Cardiac fibroblast (primary cell): Measurements from ENCODE around the gene DZANK1.
"Not testable (repeated sequence)": the region's sequence is repeated elsewhere in the genome, so short reads cannot be mapped to it uniquely, and the experiment has no call there.

Experiments
- DNase-seq, 2 donors: peaks; one replicate each; pipeline versions ENCODE4 v3.0.0 to v3.0.0-alpha.2; 2010; ENCODE audit warnings: low read depth in 2 of 2
- H3K4me3 ChIP-seq, 2 donors: replicated peaks in 1 of 2; 1 replicate in 1 of 2; 2 replicates in 1 of 2; pipeline ENCODE4 v1.5.1; 2011; ENCODE audit warnings: low read depth in 2 of 2, low read length in 2 of 2, mild to moderate bottlenecking in 2 of 2, moderate library complexity in 1 of 2
- TF ChIP-seq, protein P1 (sequence below): IDR thresholded peaks from one replicate; pipeline ENCODE4 v1.5.1; 2011; ENCODE audit warnings: low read depth, mild to moderate bottlenecking, low read length, inconsistent platforms

DZANK1 gene

DNA sequence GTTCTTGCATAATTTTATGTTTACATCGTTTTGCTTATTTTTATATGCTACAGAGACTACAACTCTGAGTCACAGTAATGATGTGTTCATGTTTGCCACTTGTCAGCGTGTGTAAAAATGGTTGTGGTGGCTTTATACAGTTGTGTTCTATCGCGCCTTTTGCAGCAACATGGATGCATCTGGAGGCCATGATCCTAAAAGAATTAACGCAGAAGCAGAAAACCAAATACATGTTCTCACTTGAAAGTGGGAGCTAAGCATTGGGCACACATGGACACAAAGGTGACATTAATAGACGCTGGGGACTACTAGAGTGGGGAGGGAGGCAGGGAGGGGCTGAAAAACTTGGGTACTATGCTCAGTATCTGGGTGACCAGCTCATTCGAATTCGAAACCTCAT is 39.9 kb upstream of the DZANK1 start:
- H3K4me3 ChIP-seq: peak overlapping the region; percentile 82 to 97
- no peak for DNase-seq
- TF ChIP-seq, protein P1, sequence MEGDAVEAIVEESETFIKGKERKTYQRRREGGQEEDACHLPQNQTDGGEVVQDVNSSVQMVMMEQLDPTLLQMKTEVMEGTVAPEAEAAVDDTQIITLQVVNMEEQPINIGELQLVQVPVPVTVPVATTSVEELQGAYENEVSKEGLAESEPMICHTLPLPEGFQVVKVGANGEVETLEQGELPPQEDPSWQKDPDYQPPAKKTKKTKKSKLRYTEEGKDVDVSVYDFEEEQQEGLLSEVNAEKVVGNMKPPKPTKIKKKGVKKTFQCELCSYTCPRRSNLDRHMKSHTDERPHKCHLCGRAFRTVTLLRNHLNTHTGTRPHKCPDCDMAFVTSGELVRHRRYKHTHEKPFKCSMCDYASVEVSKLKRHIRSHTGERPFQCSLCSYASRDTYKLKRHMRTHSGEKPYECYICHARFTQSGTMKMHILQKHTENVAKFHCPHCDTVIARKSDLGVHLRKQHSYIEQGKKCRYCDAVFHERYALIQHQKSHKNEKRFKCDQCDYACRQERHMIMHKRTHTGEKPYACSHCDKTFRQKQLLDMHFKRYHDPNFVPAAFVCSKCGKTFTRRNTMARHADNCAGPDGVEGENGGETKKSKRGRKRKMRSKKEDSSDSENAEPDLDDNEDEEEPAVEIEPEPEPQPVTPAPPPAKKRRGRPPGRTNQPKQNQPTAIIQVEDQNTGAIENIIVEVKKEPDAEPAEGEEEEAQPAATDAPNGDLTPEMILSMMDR: no peak

DNA sequence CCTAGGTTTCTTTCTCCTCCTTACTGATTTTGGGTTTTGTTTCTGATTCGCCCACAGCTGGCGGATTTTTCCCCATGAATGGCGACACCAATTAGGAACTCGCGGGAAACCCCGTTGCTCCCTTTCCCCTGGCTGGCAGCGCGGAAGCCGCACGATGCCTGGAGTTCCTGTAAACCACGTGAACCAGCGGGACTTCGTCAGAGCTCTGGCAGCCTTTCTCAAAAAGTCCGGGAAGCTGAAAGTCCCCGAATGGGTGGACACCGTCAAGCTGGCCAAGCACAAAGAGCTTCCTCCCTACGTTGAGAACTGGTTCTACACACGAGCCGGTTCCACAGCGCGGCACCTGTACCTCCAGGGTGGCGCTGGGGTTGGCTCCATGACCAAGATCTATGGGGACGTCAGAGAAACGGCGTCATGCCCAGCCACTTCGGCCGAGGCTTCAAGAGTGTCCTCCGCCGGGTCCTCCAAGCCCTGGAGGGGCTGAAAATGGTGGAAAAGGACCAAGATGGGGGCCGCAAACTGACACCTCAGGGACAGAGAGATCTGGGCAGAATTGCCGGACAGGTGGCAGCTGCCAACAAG is 37.7 kb upstream of the DZANK1 start:
- H3K4me3 ChIP-seq: no peak overlapping the region
- TF ChIP-seq, protein P1: no peak
- peak; percentile 57 to 75 for DNase-seq

DNA sequence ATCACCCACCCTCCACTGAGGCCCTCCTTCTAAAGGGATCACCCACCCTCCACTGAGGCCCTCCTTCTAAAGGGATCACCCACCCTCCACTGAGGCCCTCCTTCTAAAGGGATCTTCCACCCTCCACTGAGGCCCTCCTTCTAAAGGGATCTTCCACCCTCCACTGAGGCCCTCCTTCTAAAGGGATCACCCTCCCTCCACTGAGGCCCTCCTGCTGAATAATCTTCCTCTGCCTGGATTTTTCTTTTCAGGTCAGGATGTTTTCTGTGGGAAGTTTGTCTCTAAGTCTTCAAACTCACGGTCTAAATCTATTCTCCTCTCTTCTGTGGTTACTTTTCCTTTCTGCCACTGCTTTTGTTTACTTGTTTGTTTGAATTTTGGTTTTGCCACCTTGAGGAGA is 34.8 kb upstream of the DZANK1 start:
- not testable (repeated sequence) for DNase-seq, H3K4me3 ChIP-seq

DNA sequence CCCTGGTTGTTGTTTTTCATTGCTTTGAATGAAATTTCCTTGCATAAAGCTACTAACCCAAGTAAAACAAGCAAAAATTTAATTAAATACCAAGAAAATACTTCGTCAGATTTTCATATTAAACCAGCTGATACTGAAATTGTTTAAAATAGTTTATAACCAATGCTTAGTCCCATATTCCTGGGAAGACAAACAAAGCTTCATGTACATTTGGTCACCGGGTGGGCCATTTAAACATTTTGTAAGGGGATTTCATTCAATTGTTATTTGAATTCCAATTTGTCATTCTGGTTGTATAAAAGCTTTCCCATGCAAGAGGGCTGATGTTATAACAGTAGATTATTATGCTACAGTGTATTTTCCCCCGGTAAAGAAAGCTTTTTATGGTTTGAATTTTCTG is 30.8 kb upstream of the DZANK1 start:
- no peak overlapping the region for H3K4me3 ChIP-seq
- TF ChIP-seq, protein P1: no peak
- no peak for DNase-seq

DNA sequence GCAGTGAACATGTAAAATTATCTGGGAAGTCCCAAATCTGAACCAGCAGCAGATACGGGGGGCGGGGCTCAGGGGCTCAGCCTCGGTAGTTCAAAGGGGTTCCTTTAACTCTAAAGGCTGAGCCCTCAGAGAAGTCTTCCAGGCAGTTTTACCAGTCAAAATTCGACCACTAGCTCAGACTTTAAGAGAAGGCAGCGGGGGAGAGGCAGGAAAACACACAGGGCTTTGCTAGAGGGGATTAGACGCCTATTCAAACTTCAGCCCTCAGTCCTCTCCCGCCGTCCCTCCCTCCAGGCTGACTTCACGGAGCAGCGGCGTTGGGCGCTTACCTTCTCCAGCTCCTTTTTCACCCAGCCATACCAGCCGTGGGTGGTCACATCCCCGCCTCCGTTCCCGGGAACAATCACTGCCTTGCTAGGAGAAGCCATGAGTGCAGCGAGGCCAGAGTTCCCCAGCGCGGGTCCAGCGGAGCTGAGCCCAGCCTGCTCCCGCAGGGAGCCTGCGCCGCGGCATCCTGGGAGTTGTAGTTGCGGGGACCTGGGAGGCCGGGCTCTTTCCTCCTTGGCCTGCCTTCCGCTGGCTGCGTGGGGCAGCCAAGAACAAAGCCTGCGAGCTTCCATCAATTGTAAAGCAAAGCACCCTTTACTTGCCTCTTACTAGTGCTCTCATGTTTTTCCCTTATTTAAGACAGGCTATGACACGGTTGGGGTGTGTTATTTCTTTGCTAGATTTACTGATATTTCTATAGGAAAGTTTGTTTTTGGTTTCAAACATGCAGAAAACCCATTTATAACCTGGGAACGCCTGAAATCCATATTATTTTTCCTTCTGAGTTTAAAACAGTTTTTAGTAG is 30.1 kb upstream of the DZANK1 start, which contains the start of gene RBBP9:
TSS of gene RBBP9 (minus strand) at position 486 of the 853 bp plus-strand sequence. CDS start at position 428, 58 bp downstream.
- DNase-seq: peak; percentile 81 to 87
- H3K4me3 ChIP-seq: peak within 1 kb of the TSS; percentile 88 to 98
- TF ChIP-seq, protein P1: no peak

DNA sequence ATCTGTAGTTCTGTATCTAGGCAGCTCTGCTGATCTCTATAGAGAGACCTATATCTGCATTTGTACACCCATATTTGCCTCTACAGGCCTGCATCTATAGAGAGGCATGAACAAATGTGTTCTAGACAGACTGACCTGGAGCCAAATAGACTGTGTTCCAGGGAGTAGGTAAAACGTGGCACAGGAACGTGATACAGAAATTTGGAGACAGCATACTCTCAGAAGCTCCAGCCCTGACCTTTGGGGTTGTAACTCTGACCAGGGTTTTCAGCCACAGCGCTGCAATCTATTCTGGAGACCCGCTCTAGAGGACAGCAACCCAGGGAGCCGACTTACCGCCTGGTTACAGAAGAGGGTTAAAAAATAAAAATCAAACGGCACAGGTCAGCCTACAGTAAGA is 29.2 kb upstream of the DZANK1 start:
- TF ChIP-seq, protein P1: no peak
- DNase-seq: peak in 1 of 2 donors; percentile 11
- H3K4me3 ChIP-seq: peak overlapping the region; percentile 88 to 98

DNA sequence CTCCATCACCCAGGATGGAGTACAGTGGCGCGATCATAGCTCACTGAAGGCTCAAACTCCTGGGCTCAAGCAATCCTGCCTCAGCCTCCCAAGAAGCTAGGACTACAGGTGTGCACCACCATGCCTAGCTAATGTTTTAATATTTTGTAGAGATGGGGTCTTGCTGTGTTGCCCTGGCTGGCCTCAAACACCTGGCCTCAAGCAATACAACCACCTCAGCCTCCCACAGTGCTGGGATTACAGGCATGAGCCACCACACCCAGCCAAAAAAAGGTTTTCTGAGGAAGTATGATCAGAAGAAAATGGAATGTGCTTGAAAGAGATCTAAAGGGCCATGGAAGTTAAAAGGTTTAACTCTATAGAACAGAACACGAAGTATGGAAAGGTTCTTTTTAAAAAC is 21.5 kb upstream of the DZANK1 start:
- TF ChIP-seq, protein P1: no peak
- no peak overlapping the region for H3K4me3 ChIP-seq
- DNase-seq: no peak
